ENCODE results near the gene KLC3.
"Not testable (repeated sequence)": the region's sequence is repeated elsewhere in the genome, so short reads cannot be mapped to it uniquely, and the experiment has no call there.

Gene KLC3

GRCh38 chr19:45324349-45324907 is 16.1 kb upstream of the KLC3 start:
- H3K27ac Mint-ChIP-seq = no peak overlapping the region
- H3K36me3 Mint-ChIP-seq (ENCODE audit: low read depth) = no peaks in the 10 kb centered on the region
- no peak for DNase-seq
- H3K9me3 Mint-ChIP-seq = no peaks in the 10 kb centered on the region
- no peak for TF ChIP-seq CTCF (IDR thresholded peaks at IDR 0.05)
- H3K4me3 Mint-ChIP-seq = peak overlapping the region; percentile 58
- peaks cover 18% of the 10 kb centered on the region for H3K27me3 Mint-ChIP-seq (ENCODE audit: low read depth, poor library complexity)
- peaks cover 43% of the 10 kb centered on the region for H3K4me1 Mint-ChIP-seq

GRCh38 chr19:45327404-45328143 is 13.0 kb upstream of the KLC3 start:
- peaks cover 12% of the 10 kb centered on the region for H3K27me3 Mint-ChIP-seq (ENCODE audit: low read depth, poor library complexity)
- H3K36me3 Mint-ChIP-seq (ENCODE audit: low read depth) = no peaks in the 10 kb centered on the region

GRCh38 chr19:45331411-45331810 is 9.1 kb upstream of the KLC3 start:
- H3K4me1 Mint-ChIP-seq = peaks cover 20% of the 10 kb centered on the region
- H3K9me3 Mint-ChIP-seq = no peaks in the 10 kb centered on the region
- H3K27me3 Mint-ChIP-seq (ENCODE audit: low read depth, poor library complexity) = peaks cover 2% of the 10 kb centered on the region
- H3K27ac Mint-ChIP-seq = no peak overlapping the region
- TF ChIP-seq CTCF (IDR thresholded peaks at IDR 0.05) = no peak
- no peak for DNase-seq
- H3K36me3 Mint-ChIP-seq (ENCODE audit: low read depth) = no peaks in the 10 kb centered on the region
- H3K4me3 Mint-ChIP-seq = no peak overlapping the region

More at GRCh38 chr19:45327404-45328143, 13.0 kb upstream of the KLC3 start:
- DNase-seq = no peak
- Mint-ChIP-seq H3K9me3 (no peaks in the 10 kb centered on the region), H3K27ac (no peak overlapping the region), H3K4me1 (peaks cover 37% of the 10 kb centered on the region), H3K4me3 (no peak overlapping the region)
- TF ChIP-seq CTCF (IDR thresholded peaks at IDR 0.05) = no peak

- Mint-ChIP-seq H3K4me3 (no peak overlapping the region), H3K27ac (peak overlapping the region; percentile 73), H3K36me3 (ENCODE audit: low read depth) (no peaks in the 10 kb centered on the region), H3K9me3 (no peaks in the 10 kb centered on the region), H3K27me3 (ENCODE audit: low read depth, poor library complexity) (peaks cover 16% of the 10 kb centered on the region), H3K4me1 (peaks cover 4% of the 10 kb centered on the region)
- DNase-seq = no peak
- TF ChIP-seq CTCF (IDR thresholded peaks at IDR 0.05) = no peak
These were observed 6.8 kb upstream of the KLC3 start for GRCh38 chr19:45333609-45334303.

GRCh38 chr19:45334881-45335280 is 5.7 kb upstream of the KLC3 start:
- not testable (repeated sequence) for H3K4me1 Mint-ChIP-seq; H3K36me3 Mint-ChIP-seq (ENCODE audit: low read depth); H3K4me3 Mint-ChIP-seq; H3K27ac Mint-ChIP-seq; H3K9me3 Mint-ChIP-seq; DNase-seq
- peaks cover 27% of the 10 kb centered on the region for H3K27me3 Mint-ChIP-seq (ENCODE audit: low read depth, poor library complexity)

GRCh38 chr19:45336696-45337251 is 3.8 kb upstream of the KLC3 start:
- no peak overlapping the region for H3K4me3 Mint-ChIP-seq
- H3K4me1 Mint-ChIP-seq = peaks cover 9% of the 10 kb centered on the region
- DNase-seq = no peak
- peaks cover 33% of the 10 kb centered on the region for H3K27me3 Mint-ChIP-seq (ENCODE audit: low read depth, poor library complexity)
- H3K9me3 Mint-ChIP-seq = no peaks in the 10 kb centered on the region
- no peaks in the 10 kb centered on the region for H3K36me3 Mint-ChIP-seq (ENCODE audit: low read depth)
- no peak overlapping the region for H3K27ac Mint-ChIP-seq
- TF ChIP-seq CTCF (IDR thresholded peaks at IDR 0.05) = no peak

Data from nephron progenitor cell (in vitro differentiated cells).